Caco-2 (cell line): ENCODE data around the gene EEF1E1. TPM values are rescaled to one million over a fixed set of nuclear protein-coding genes. Genes with fewer than 3 reads are reported as not detected.

Source experiments
- BruUV-seq: library from RNA; stranded (reverse); fragments of 400-500 nt; replicated peaks from 2 replicates; lab custom pipeline; 2021; lab: Mats Ljungman, UMichigan
- CTCF ChIA-PET: fragments of 300-600 bp; sonication (Branson Sonifier 250); formaldehyde crosslinking; loops from one replicate; lab custom pipeline; 2022; ENCODE audit warnings: antibody characterized with exemption; lab: Charles Lee
- POLR2A ChIA-PET: fragments of 300-600 bp; sonication (Branson Sonifier 250); formaldehyde crosslinking; loops from one replicate; lab custom pipeline; 2022; ENCODE audit warnings: antibody characterized with exemption; lab: Charles Lee
- DNase-seq, 2 experiments: peaks; one replicate each; pipeline versions ENCODE4 v3.0.0 to v3.0.0-alpha.2; 2020 to 2022
- H3K27me3 ChIP-seq: replicated peaks from 2 replicates; pipeline ENCODE4 v1.6.0; 2011; ENCODE audit warnings: low read length; ENCODE audit not compliant: control insufficient read depth, insufficient read depth
- H3K36me3 ChIP-seq: 2 replicates; pipeline ENCODE4 v1.5.1; 2011; ENCODE audit warnings: low read length; ENCODE audit not compliant: control insufficient read depth, insufficient read depth
- H3K4me1 ChIP-seq: fragments of 250-450 bp; sonication (Bioruptor Pico); 2 replicates; pipeline ENCODE4 v1.5.1; 2020; ENCODE audit warnings: mild to moderate bottlenecking
- H3K4me3 ChIP-seq: 2 replicates; pipeline ENCODE4 v1.5.1; 2011; ENCODE audit warnings: low read depth, mild to moderate bottlenecking, control low read depth, low read length
- H3K9me3 ChIP-seq: fragments of 250-450 bp; sonication (Bioruptor Pico); 2 replicates; pipeline ENCODE4 v1.5.1; 2020; ENCODE audit warnings: mild to moderate bottlenecking, moderate library complexity
- H3K27ac Mint-ChIP-seq: one replicate; pipeline ENCODE4 v1.8.0; 2022; ENCODE audit warnings: mixed read lengths; ENCODE audit not compliant: unreplicated experiment
- H3K27me3 Mint-ChIP-seq: one replicate; pipeline ENCODE4 v1.8.0; 2022; ENCODE audit warnings: mixed read lengths; ENCODE audit not compliant: insufficient read depth, unreplicated experiment
- H3K36me3 Mint-ChIP-seq: one replicate; pipeline ENCODE4 v1.8.0; 2022; ENCODE audit warnings: mild to moderate bottlenecking, mixed read lengths; ENCODE audit not compliant: insufficient read depth, unreplicated experiment
- H3K4me1 Mint-ChIP-seq: one replicate; pipeline ENCODE4 v1.8.0; 2022; ENCODE audit warnings: low read depth, mixed read lengths; ENCODE audit not compliant: unreplicated experiment
- H3K4me3 Mint-ChIP-seq: one replicate; pipeline ENCODE4 v1.8.0; 2022; ENCODE audit warnings: mild to moderate bottlenecking, moderate library complexity, mixed read lengths; ENCODE audit not compliant: unreplicated experiment
- H3K9me3 Mint-ChIP-seq: one replicate; pipeline ENCODE4 v1.8.0; 2022; ENCODE audit warnings: mixed read lengths; ENCODE audit not compliant: unreplicated experiment
- intact Hi-C: fragments of 100-400 bp; cut with micrococcal nuclease; formaldehyde crosslinking; loops from one replicate; pipeline ENCODE4 v1.10.0; 2022; ENCODE audit not compliant: unreplicated experiment
- total RNA-seq: library from RNA; stranded (reverse); gene quantifications from 2 replicates; pipeline ENCODE4 v1.2.3, GENCODE V29; 2022
- TF ChIP-seq, protein P1 (sequence below), 2 experiments: fragments of 200-600 bp in 1 of 2; IDR thresholded peaks; 1 replicate in 1 of 2; 2 replicates in 1 of 2; pipeline versions ENCODE4 v1.5.1 to v1.8.0; 2011 to 2022; ENCODE audit warnings: antibody characterized with exemption in 1 of 2, control low read depth in 1 of 2, inconsistent platforms in 1 of 2, low read depth in 1 of 2, low read length in 1 of 2, mild to moderate bottlenecking in 1 of 2, moderate library complexity in 1 of 2; ENCODE audit not compliant: insufficient read depth in 1 of 2, severe bottlenecking in 1 of 2, unreplicated experiment in 1 of 2

EEF1E1 gene
- total RNA-seq, 1 experiment from 2014 or later = 60.3 TPM

DNA sequence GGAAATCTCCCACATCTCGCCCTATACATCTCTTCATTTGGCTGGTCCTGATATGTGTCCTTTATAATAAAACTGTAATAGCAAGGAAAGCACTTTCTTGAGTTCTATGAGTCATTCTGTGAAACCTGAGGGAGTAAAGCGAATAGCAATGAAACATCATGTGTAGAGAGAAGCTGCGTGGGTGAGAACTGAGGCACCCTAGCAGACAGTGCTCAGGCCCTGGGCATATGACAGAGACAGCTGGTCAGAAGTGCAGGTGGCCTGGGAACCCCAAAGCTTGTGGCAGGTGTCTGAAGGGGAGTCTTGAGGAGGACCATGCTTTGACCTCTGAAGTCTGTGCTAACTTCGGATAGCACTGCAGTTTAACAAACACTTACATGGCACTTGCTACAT, 36.8 kb downstream of the EEF1E1 start:
- no peaks in the 10 kb centered on the region for H3K9me3 Mint-ChIP-seq
- ChIA-PET CTCF (interaction anchor here (0.5 to 0.9 kb wide), 2 partner anchors 16 to 918 kb away, joined by 3 read pairs; no protein-coding TSS in a partner anchor), POLR2A (no interaction called here)
- H3K27me3 Mint-ChIP-seq = no peaks in the 10 kb centered on the region
- Histone ChIP-seq H3K4me3 (no peak overlapping the region), H3K36me3 (no peaks in the 10 kb centered on the region), H3K4me1 (peaks cover 19% of the 10 kb centered on the region), H3K27me3 (no peaks in the 10 kb centered on the region), H3K9me3 (no peaks in the 10 kb centered on the region)
- peaks cover 12% of the 10 kb centered on the region for H3K36me3 Mint-ChIP-seq
- peaks cover 14% of the 10 kb centered on the region for H3K4me1 Mint-ChIP-seq
- H3K4me3 Mint-ChIP-seq = peak overlapping the region; percentile 97
- TF ChIP-seq, protein P1, sequence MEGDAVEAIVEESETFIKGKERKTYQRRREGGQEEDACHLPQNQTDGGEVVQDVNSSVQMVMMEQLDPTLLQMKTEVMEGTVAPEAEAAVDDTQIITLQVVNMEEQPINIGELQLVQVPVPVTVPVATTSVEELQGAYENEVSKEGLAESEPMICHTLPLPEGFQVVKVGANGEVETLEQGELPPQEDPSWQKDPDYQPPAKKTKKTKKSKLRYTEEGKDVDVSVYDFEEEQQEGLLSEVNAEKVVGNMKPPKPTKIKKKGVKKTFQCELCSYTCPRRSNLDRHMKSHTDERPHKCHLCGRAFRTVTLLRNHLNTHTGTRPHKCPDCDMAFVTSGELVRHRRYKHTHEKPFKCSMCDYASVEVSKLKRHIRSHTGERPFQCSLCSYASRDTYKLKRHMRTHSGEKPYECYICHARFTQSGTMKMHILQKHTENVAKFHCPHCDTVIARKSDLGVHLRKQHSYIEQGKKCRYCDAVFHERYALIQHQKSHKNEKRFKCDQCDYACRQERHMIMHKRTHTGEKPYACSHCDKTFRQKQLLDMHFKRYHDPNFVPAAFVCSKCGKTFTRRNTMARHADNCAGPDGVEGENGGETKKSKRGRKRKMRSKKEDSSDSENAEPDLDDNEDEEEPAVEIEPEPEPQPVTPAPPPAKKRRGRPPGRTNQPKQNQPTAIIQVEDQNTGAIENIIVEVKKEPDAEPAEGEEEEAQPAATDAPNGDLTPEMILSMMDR (IDR thresholded peaks at IDR 0.05; ENCODE audit: insufficient read depth in 1 of 2, low read depth in 1 of 2, low read length in 1 of 2, severe bottlenecking in 1 of 2, unreplicated experiment in 1 of 2) = no peak
- no TSS peak for BruUV-seq
- H3K27ac Mint-ChIP-seq = peak overlapping the region; percentile 96
- no peak for DNase-seq
- intact Hi-C loops = loop anchor here (2.0 kb wide), 1 partner anchor 155 kb away; the partner anchor contains the start of gene TXNDC5

DNA sequence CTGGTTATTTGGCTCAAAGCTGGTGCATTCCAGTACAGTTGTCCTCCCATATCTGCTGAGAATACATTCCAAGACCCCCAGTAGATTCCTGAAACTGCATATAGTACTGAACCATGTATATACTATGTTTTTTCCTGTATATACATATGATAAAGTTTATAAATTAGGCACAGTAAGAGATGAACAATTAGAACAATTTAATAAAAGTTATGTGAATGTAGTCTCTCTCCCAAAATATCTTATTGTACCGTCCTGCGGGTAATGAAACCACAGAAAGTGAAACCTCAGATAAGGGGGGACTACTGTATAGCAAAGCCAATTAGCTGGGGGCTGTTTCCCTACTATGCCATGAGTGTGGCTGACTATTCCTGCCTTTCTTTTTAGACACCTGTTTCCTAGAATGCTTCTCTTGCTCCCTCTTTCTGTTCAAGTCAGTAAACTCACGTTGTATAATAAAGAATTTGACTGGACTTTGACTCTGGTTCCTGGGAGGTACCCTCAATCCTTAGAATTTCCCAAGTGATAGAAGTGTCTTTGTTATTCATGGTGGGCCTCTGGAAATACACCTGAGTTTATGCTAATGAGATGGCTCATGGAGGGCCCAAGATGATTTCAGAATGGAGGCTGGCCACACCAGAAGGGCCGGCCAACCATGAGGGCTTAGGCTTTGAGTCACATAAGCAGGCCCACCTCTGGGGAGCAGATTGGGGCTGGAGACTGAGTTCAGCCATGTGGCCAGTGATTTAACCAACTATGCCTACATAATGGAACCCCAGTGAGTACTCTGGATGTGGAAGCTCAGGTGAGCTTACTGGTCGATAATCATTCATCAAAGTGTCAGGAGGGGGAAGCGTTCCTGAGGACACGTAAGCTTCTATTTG, 37.5 kb downstream of the EEF1E1 start:
- H3K36me3 Mint-ChIP-seq = peaks cover 18% of the 10 kb centered on the region
- Histone ChIP-seq H3K4me1 (peaks cover 19% of the 10 kb centered on the region), H3K4me3 (peak overlapping the region; percentile 19), H3K9me3 (no peaks in the 10 kb centered on the region), H3K36me3 (no peaks in the 10 kb centered on the region), H3K27me3 (no peaks in the 10 kb centered on the region)
- H3K27ac Mint-ChIP-seq = peak overlapping the region; percentile 96
- DNase-seq = peak; percentile 48 to 59
- ChIA-PET POLR2A (interaction anchor here (1.2 to 1.5 kb wide), 2 partner anchors 15 to 37 kb away, joined by 8 to 19 read pairs; partner anchors contain the start of gene EEF1E1), CTCF (interaction anchor here (0.6 to 1.8 kb wide), 6 partner anchors 17 to 343 kb away, joined by 3 to 7 read pairs (median 6); partner anchors contain the start of gene EEF1E1)
- BruUV-seq = TSS peak; percentile 96
- H3K4me1 Mint-ChIP-seq = peaks cover 19% of the 10 kb centered on the region
- H3K27me3 Mint-ChIP-seq = no peaks in the 10 kb centered on the region
- H3K9me3 Mint-ChIP-seq = no peaks in the 10 kb centered on the region
- TF ChIP-seq, protein P1 (IDR thresholded peaks at IDR 0.05; ENCODE audit: insufficient read depth in 1 of 2, low read depth in 1 of 2, low read length in 1 of 2, severe bottlenecking in 1 of 2, unreplicated experiment in 1 of 2) = peak in 1 of 2 experiments; percentile 30
- H3K4me3 Mint-ChIP-seq = peak overlapping the region; percentile 97
- intact Hi-C loops = loop anchor here (1.0 to 2.0 kb wide), 3 partner anchors 15 to 154 kb away; partner anchors contain the start of genes EEF1E1 and TXNDC5
